NCI-H1694 (cell line): ENCODE data around the gene FFAR2.
"Not testable (repeated sequence)": the region's sequence is repeated elsewhere in the genome, so short reads cannot be mapped to it uniquely, and the experiment has no call there.

Experiments used
- DNase-seq: peaks from one replicate; lab custom pipeline; 2025; lab: John Stamatoyannopoulos, UW

The FFAR2 gene

GRCh38 chr19:35455616-35456201, 7.7 kb downstream of the FFAR2 start:
- DNase-seq: no peak

- DNase-seq: no peak
Observed at GRCh38 chr19:35457173-35457572, 9.1 kb downstream of the FFAR2 start.

GRCh38 chr19:35458192-35458591, 10.1 kb downstream of the FFAR2 start:
- DNase-seq: no peak

- peak; percentile 90 for DNase-seq
Observed at GRCh38 chr19:35458731-35459391, 10.8 kb downstream of the FFAR2 start.

- DNase-seq: no peak
Observed at GRCh38 chr19:35459414-35460082, 11.5 kb downstream of the FFAR2 start.

- DNase-seq: no peak
Observed at GRCh38 chr19:35460608-35461007, 12.6 kb downstream of the FFAR2 start.

GRCh38 chr19:35461060-35461459, 13.0 kb downstream of the FFAR2 start:
- DNase-seq: no peak

- not testable (repeated sequence) for DNase-seq
Observed at GRCh38 chr19:35461788-35462187, 13.7 kb downstream of the FFAR2 start.

- DNase-seq: no peak
Observed at GRCh38 chr19:35462476-35462953, 14.5 kb downstream of the FFAR2 start.

- not testable (repeated sequence) for DNase-seq
Observed at GRCh38 chr19:35462956-35463355, 14.9 kb downstream of the FFAR2 start.

- DNase-seq: no peak
Observed at GRCh38 chr19:35466259-35466658, 18.2 kb downstream of the FFAR2 start.

- DNase-seq: peak; percentile 55
Observed at GRCh38 chr19:35468637-35469036, 20.6 kb downstream of the FFAR2 start.

- DNase-seq: no peak
Observed at GRCh38 chr19:35470128-35470527, 22.1 kb downstream of the FFAR2 start.

- DNase-seq: not testable (repeated sequence)
Observed at GRCh38 chr19:35471075-35471474, 23.0 kb downstream of the FFAR2 start.

- no peak for DNase-seq
Observed at GRCh38 chr19:35471946-35472345, 23.9 kb downstream of the FFAR2 start.

GRCh38 chr19:35474104-35474503, 26.0 kb downstream of the FFAR2 start:
- DNase-seq: no peak

GRCh38 chr19:35474594-35474993, 26.5 kb downstream of the FFAR2 start:
- not testable (repeated sequence) for DNase-seq

- DNase-seq: no peak
Observed at GRCh38 chr19:35476149-35476548, 28.1 kb downstream of the FFAR2 start.

GRCh38 chr19:35478794-35479677, 31.0 kb downstream of the FFAR2 start:
- DNase-seq: no peak

- DNase-seq: no peak
Observed at GRCh38 chr19:35483089-35483488, 35.0 kb downstream of the FFAR2 start.

- no peak for DNase-seq
Observed at GRCh38 chr19:35484252-35485036, 36.4 kb downstream of the FFAR2 start.
